Uterus (tissue), 2 donors: ENCODE data around the gene BACH2.

Experiments used
- CTCF ChIP-seq, 4 experiments: fragments of 200-600 bp in 2 of 4; fragments of 450-650 bp in 2 of 4; sonication (generic) in 2 of 4; IDR thresholded peaks; one replicate each; pipeline ENCODE4 v1.5.1; 2016 to 2019; ENCODE audit warnings: antibody characterized with exemption in 4 of 4, mild to moderate bottlenecking in 2 of 4, moderate library complexity in 1 of 4
- POLR2A ChIP-seq, 2 donors: fragments of 450-650 bp; IDR thresholded peaks; one replicate each; pipeline ENCODE4 v1.6.1; 2016; ENCODE audit warnings: antibody characterized with exemption in 2 of 2, mild to moderate bottlenecking in 1 of 2, moderate library complexity in 1 of 2

- TF ChIP-seq CTCF (IDR thresholded peaks at IDR 0.05) (no peak), POLR2A (IDR thresholded peaks at IDR 0.05) (no peak)
These were observed 6.4 kb upstream of the BACH2 start for GRCh38 chr6:90303039-90303438.
